ENCODE data around the gene PDHX. TPM values are rescaled to one million over a fixed set of nuclear protein-coding genes. Genes with fewer than 3 reads are reported as not detected.

PDHX gene
- total RNA-seq, 1 experiment from 2014 or later, result 99.9 TPM

GRCh38 chr11:35011389-35011788 is 95.0 kb downstream of the PDHX start:
- POLR2A ChIA-PET (ENCODE audit: low non-redundant PET), result no interaction called here
- H3K27me3 ChIP-seq (replicated peaks; ENCODE audit: insufficient read depth, low read depth, low read length, poor library complexity), result no peaks in the 10 kb centered on the region
- no peak for DNase-seq (ENCODE audit: low spot score)
- BruUV-seq (replicated peaks), result no TSS peak
- CTCF ChIA-PET, result no interaction called here
- TF ChIP-seq EZH2 (IDR thresholded peaks at IDR 0.05; ENCODE audit: borderline replicate concordance, low read depth, low read length, poor library complexity, severe bottlenecking), result no peak
- TF ChIP-seq CTCF (conservative IDR thresholded peaks at IDR 0.05; ENCODE audit: low read depth, low read length), result no peak
- intact Hi-C loops (cut with micrococcal nuclease; ENCODE audit: unreplicated experiment), result no loop called here
- peaks cover 4% of the 10 kb centered on the region for H3K4me1 ChIP-seq (ENCODE audit: insufficient read depth, low read length, poor library complexity, severe bottlenecking)
- H3K27ac ChIP-seq (ENCODE audit: low read depth, low read length, poor library complexity, severe bottlenecking), result no peak overlapping the region
- no peak overlapping the region for H3K4me3 ChIP-seq (ENCODE audit: low read depth, low read length, poor library complexity, severe bottlenecking)
- H3K9me3 ChIP-seq (ENCODE audit: low read depth, low read length, poor library complexity, severe bottlenecking), result no peaks in the 10 kb centered on the region
- H3K36me3 ChIP-seq (ENCODE audit: insufficient read depth, low read length, poor library complexity, severe bottlenecking), result no peaks in the 10 kb centered on the region

GRCh38 chr11:35011944-35012343 is 95.5 kb downstream of the PDHX start:
- no peaks in the 10 kb centered on the region for H3K9me3 ChIP-seq (ENCODE audit: low read depth, low read length, poor library complexity, severe bottlenecking)
- ChIA-PET POLR2A (ENCODE audit: low non-redundant PET) (no interaction called here), CTCF (no interaction called here)
- intact Hi-C loops (cut with micrococcal nuclease; ENCODE audit: unreplicated experiment), result no loop called here
- H3K27me3 ChIP-seq (replicated peaks; ENCODE audit: insufficient read depth, low read depth, low read length, poor library complexity), result no peaks in the 10 kb centered on the region
- no peak for TF ChIP-seq EZH2 (IDR thresholded peaks at IDR 0.05; ENCODE audit: borderline replicate concordance, low read depth, low read length, poor library complexity, severe bottlenecking)
- no peak for TF ChIP-seq CTCF (conservative IDR thresholded peaks at IDR 0.05; ENCODE audit: low read depth, low read length)
- no TSS peak for BruUV-seq (replicated peaks)
- H3K4me1 ChIP-seq (ENCODE audit: insufficient read depth, low read length, poor library complexity, severe bottlenecking), result peaks cover 4% of the 10 kb centered on the region
- H3K4me3 ChIP-seq (ENCODE audit: low read depth, low read length, poor library complexity, severe bottlenecking), result no peak overlapping the region
- no peak for DNase-seq (ENCODE audit: low spot score)
- no peak overlapping the region for H3K27ac ChIP-seq (ENCODE audit: low read depth, low read length, poor library complexity, severe bottlenecking)
- H3K36me3 ChIP-seq (ENCODE audit: insufficient read depth, low read length, poor library complexity, severe bottlenecking), result no peaks in the 10 kb centered on the region

- Histone ChIP-seq H3K4me3 (ENCODE audit: low read depth, low read length, poor library complexity, severe bottlenecking) (no peak overlapping the region), H3K4me1 (ENCODE audit: insufficient read depth, low read length, poor library complexity, severe bottlenecking) (peaks cover 4% of the 10 kb centered on the region), H3K36me3 (ENCODE audit: insufficient read depth, low read length, poor library complexity, severe bottlenecking) (no peaks in the 10 kb centered on the region), H3K9me3 (ENCODE audit: low read depth, low read length, poor library complexity, severe bottlenecking) (no peaks in the 10 kb centered on the region), H3K27me3 (replicated peaks; ENCODE audit: insufficient read depth, low read depth, low read length, poor library complexity) (no peaks in the 10 kb centered on the region), H3K27ac (ENCODE audit: low read depth, low read length, poor library complexity, severe bottlenecking) (no peak overlapping the region)
- POLR2A ChIA-PET (ENCODE audit: low non-redundant PET), result no interaction called here
- no TSS peak for BruUV-seq (replicated peaks)
- intact Hi-C loops (cut with micrococcal nuclease; ENCODE audit: unreplicated experiment), result no loop called here
- TF ChIP-seq EZH2 (IDR thresholded peaks at IDR 0.05; ENCODE audit: borderline replicate concordance, low read depth, low read length, poor library complexity, severe bottlenecking) (no peak), CTCF (conservative IDR thresholded peaks at IDR 0.05; ENCODE audit: low read depth, low read length) (no peak)
- DNase-seq (ENCODE audit: low spot score), result no peak
- CTCF ChIA-PET, result no interaction called here
These were observed 96.2 kb downstream of the PDHX start for GRCh38 chr11:35012467-35013191.
